ENCODE measurements around the gene FAM9C.
A peak's percentile ranks its signal among the peaks of the same experiment; 100 is the strongest.

FAM9C gene

DNA sequence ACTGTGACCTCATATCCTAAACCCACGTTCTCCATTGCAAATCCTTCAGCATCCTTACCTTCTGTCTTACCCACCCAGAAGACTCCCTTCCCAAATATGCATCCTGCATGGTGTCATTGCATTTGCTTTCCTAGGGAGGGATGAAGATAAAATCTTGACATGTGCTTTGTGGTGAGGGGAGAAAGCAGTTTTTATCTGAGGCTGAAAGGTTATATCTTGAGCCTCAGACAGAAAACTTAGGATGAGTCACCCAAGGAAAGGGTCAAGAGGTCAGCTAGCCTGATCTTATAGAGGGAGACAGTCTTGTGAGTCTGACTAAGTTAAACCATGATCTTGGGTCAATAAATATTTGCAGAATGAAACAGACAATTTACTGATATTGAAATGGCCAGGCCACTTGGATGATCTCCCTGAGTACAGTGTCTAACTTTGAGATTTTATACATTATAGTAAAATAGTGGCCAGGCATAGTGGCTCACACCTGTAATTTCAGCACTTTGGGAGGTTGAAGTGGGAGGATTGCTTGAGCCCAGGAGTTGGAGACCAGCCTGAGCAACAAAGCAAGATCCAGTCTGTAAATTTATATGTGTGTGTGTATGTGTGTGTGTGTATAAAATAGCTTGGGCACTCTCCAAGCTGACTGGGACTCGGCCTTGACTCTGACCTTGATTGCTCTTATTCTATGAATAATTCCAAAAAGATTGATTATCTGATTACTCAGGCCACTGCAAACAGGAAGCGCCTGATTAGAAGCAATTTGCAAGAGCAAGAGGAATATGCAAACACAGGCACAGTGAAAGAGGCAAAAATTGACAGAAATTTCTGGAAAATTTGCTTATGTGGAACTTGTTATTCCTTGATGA lies 15.4 kb upstream of the FAM9C start:
- DNase-seq (ENCODE audit: low read depth): peak; percentile 27
- TF ChIP-seq, protein P1, sequence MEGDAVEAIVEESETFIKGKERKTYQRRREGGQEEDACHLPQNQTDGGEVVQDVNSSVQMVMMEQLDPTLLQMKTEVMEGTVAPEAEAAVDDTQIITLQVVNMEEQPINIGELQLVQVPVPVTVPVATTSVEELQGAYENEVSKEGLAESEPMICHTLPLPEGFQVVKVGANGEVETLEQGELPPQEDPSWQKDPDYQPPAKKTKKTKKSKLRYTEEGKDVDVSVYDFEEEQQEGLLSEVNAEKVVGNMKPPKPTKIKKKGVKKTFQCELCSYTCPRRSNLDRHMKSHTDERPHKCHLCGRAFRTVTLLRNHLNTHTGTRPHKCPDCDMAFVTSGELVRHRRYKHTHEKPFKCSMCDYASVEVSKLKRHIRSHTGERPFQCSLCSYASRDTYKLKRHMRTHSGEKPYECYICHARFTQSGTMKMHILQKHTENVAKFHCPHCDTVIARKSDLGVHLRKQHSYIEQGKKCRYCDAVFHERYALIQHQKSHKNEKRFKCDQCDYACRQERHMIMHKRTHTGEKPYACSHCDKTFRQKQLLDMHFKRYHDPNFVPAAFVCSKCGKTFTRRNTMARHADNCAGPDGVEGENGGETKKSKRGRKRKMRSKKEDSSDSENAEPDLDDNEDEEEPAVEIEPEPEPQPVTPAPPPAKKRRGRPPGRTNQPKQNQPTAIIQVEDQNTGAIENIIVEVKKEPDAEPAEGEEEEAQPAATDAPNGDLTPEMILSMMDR (conservative IDR thresholded peaks at IDR 0.05; ENCODE audit: low read length): no peak
- H3K4me3 ChIP-seq (ENCODE audit: low read length): no peak overlapping the region

DNA sequence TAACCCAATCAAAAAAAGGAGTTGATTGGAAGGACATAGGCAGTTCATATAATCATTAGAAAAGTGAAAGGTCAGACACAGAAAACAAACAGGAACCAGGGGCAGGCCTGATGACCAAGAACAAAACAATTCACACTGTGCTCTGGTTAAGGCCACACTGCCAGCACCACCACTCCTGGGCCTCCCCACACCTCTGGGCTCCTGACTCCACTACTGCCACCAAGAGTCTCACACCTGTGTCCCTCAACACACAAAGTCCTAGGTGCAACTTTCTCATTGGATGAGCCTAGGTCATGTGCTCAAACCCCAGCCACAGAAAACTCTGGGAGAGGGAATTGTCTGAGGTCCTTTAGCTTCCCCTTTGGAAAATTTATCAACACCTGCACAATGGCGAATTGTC lies 11.1 kb upstream of the FAM9C start:
- TF ChIP-seq, protein P1 (conservative IDR thresholded peaks at IDR 0.05; ENCODE audit: low read length): no peak
- no peak for DNase-seq (ENCODE audit: low read depth)
- no peak overlapping the region for H3K4me3 ChIP-seq (ENCODE audit: low read length)

DNA sequence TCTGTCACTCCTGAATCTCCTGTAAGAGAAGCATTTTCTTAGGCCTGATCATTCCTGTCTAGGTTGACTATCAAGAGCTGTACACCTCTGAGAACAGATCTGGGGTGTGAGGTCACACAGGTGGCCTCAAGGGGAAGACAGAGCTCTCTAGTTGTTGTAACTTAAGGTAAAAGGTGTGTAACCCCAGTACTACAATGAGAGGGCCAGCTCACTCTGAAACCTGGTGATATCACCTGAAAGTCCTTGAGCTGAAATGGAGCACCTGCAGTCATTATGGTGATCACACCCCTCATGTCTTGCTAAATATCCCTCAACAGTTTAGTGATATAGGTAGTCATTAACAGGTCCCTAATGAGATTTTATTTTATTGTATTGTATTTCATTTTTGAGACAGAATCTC lies 8.8 kb upstream of the FAM9C start:
- no peak overlapping the region for H3K4me3 ChIP-seq (ENCODE audit: low read length)
- TF ChIP-seq, protein P1 (conservative IDR thresholded peaks at IDR 0.05; ENCODE audit: low read length): no peak
- DNase-seq (ENCODE audit: low read depth): no peak

DNA sequence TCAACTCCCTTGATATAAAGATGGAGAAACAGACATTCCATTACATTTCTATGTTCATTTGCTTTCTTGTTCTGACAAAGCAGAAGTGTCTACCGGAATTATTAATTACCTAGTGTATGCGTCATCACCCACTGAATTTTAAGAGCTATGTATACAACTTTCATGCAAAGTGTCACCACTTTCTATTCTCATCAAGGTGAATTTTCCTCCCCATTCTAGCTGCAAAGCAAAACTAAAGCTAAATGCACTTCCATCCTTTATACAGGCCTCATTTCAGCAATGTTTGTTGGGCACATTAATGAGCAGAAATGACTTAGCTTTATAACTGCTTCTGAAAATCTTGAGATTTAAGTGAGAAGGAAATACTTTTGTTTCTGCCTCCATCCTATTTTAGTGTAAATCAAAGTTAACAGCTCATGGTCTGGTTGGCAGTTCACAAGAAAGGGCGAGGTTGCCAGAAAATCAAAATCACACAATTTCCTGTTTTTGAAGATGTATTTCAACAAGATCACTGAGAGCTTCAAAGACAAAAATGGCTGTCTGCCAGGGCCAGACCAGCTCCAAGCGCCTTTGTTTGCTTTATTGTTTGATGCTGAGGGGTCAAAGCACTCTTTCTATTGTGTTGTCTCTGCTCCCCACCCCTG lies 7.2 kb upstream of the FAM9C start:
- no peak overlapping the region for H3K4me3 ChIP-seq (ENCODE audit: low read length)
- no peak for DNase-seq (ENCODE audit: low read depth)

DNA sequence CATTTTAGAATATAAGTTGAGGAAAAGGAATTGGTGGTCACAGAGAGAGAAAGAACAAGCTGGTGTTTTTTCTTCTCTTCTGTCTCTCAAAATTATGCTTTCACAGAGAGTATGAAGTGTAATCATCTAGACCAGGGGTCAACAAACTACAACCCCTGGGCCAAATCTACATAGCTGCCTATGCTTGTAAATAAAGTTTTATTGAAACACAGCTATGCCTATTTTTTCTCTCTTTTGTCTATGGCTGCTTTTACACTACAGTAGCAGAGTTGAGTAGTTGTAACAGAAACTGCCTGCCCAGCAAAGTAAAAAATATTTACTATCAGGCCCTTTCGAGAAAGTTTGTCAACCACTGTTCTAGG lies 6.7 kb upstream of the FAM9C start:
- H3K4me3 ChIP-seq (ENCODE audit: low read length): no peak overlapping the region
- TF ChIP-seq, protein P1 (conservative IDR thresholded peaks at IDR 0.05; ENCODE audit: low read length): no peak

More for the DNA sequence above, 7.2 kb upstream of the FAM9C start:
- TF ChIP-seq, protein P1 (conservative IDR thresholded peaks at IDR 0.05; ENCODE audit: low read length): no peak

DNA sequence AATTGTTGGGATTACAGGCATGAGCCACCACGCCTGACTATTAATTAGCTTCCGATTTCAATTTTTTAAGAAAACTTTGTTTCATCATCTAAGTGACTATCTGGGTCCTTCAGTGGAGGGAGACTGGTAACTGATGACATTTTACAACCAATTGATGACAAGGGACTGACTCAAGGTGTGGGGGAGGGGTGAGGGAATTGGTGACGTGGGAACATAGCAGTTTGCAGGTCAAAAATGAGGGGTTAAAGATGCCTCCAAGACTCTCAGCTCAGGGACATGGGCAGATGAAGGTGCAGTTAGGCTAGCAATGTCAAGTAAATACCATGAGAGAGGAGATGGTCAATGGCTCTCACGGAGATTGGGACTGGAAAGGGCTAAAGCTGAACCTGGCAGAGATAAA lies 5.7 kb upstream of the FAM9C start:
- TF ChIP-seq, protein P1 (conservative IDR thresholded peaks at IDR 0.05; ENCODE audit: low read length): no peak
- no peak for DNase-seq (ENCODE audit: low read depth)
- no peak overlapping the region for H3K4me3 ChIP-seq (ENCODE audit: low read length)

More for the DNA sequence above, 6.7 kb upstream of the FAM9C start:
- no peak for DNase-seq (ENCODE audit: low read depth)

DNA sequence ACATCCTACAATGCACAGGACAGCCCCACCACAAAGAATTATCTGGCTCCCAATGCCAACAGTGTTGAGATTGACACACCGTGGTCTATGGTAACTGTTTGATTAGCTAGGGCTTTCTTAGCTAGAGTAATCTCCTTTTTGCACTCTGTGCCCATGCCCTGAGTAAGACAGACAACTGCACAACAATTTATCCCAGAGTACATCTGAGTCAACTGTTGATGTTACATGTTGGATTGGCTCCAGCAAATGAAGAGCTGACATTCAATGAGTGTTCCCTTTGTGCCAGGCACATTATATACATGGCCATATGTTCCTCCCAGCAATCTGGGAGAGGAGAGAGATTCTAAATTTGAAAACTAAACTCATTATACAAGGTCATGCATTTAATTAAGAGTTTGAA lies 3.9 kb upstream of the FAM9C start:
- no peak for DNase-seq (ENCODE audit: low read depth)
- H3K4me3 ChIP-seq (ENCODE audit: low read length): no peak overlapping the region
- TF ChIP-seq, protein P1 (conservative IDR thresholded peaks at IDR 0.05; ENCODE audit: low read length): no peak

Data from AG10803 (cell line).